ENCODE measurements around the gene FHL3. TPM values are rescaled to one million over a fixed set of nuclear protein-coding genes. Genes with fewer than 3 reads are reported as not detected.

The FHL3 gene
- total and polyA plus RNA-seq, 4 experiments from 2014 or later: 3.4 to 5.0 (median 3.7) TPM

DNA sequence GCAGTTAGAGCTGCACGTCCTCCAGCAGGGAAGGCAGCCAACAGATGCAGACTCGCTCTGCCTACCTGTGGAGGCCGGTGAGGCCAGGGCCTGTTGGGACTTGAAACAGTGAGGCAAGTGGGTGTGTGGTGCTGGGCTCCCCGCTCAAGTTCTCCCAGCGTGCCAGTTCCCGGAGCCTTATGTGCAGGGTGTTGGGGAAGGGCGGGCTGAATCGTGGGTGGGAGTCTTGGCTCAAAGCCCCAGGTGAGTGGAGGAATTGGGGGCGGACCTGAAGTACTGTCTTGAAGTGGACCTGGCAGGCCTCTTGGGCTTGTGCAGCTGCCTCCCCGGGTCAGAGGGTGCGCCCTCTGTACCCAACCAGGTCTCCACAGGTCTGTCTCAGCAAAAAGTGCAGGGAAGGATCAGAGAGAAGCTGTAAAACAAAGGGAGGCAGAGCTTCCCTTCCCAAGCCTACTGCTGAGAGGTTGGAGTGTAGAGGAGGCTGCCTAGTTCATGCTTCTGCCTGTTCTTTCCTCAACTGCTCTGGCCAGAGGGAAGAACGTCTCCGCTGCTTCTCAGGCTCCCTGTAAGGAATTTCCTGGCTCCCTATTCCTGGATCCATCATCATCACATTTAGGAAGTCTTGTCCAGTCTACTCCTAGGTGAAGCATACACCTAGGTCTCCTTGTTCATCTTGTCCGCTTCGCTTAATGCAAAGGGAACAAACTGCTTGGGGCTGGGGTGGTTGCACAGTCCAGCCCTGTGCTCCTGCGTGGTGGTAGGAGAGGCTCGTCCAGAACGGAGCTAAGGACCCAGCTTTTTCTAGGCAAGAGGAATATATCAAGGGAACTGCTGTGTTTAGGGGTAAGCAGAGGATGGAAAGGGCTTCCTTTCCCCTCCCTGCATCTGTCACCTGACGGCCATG lies 22.1 kb upstream of the FHL3 start:
- peak overlapping the region in 5 of 7 donors; percentile 35 to 88 (median 61) for H3K27ac Mint-ChIP-seq
- peaks cover 16 to 49% (median 30%) of the 10 kb centered on the region in 4 donors for H3K4me1 Mint-ChIP-seq
- H3K27ac ChIP-seq (ENCODE audit: low read depth, low read length): no peak overlapping the region
- ChIA-PET CTCF (ENCODE audit: partially characterized antibody) (interaction anchor here (0.6 to 4.0 kb wide), 11 partner anchors 9 to 1884 kb away, joined by 3 to 18 read pairs (median 4); partner anchors contain the start of genes SF3A3 and UTP11), POLR2A (ENCODE audit: partially characterized antibody) (interaction anchor here (1.0 to 1.1 kb wide), 2 partner anchors 22 to 32 kb away, joined by 3 read pairs; no protein-coding TSS in a partner anchor)
- no peak for DNase-seq
- H3K9me3 Mint-ChIP-seq: no peaks in the 10 kb centered on the region
- H3K27me3 ChIP-seq (ENCODE audit: insufficient read depth, low read length): no peaks in the 10 kb centered on the region
- peaks cover 19 to 37% of the 10 kb centered on the region in 2 donors for H3K36me3 Mint-ChIP-seq
- no peaks in the 10 kb centered on the region for H3K27me3 Mint-ChIP-seq
- peaks cover 23% of the 10 kb centered on the region for H3K36me3 ChIP-seq (ENCODE audit: insufficient read depth, low read length)
- H3K4me1 ChIP-seq (ENCODE audit: insufficient read depth, low read length): peaks cover 43% of the 10 kb centered on the region
- no peaks in the 10 kb centered on the region for H3K9me3 ChIP-seq (ENCODE audit: control insufficient read depth in 1 of 2, low read length in 2 of 2)
- intact Hi-C loops (cut with micrococcal nuclease): no loop called here
- H3K4me3 ChIP-seq (ENCODE audit: low read length in 2 of 2): no peak overlapping the region
- H3K4me3 Mint-ChIP-seq: no peak overlapping the region

DNA sequence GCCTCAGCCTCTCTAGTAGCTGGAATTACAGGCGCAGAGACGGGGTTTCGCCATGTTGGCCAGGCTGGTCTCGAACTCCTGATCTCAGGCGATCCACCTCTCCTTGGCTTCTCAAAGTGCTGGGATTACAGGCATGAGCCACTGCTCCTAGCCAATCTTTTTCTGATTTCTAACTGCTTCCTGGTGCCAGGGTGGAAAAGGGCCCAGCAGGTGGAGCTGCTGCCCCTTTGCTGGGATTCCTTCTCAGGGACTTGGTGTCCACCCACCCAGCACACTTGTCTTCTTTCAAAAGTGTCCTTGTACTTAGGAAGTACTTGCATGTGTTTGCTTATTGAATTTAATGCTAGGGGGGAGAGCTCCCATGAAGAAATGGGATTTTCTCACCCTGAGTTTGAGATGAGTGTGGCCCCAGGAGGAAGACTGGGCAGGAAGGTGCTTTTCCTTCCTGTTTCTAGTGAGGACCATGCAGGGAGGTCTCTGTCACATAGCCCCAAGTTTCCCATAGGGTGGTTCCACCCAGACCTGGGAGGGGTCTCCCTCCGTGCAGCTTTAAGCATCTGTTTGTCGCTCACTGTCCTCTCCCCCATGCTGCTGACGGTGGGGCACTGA lies 21.4 kb upstream of the FHL3 start:
- H3K27ac ChIP-seq (ENCODE audit: low read depth, low read length): no peak overlapping the region
- Mint-ChIP-seq H3K4me3 (no peak overlapping the region), H3K27ac (peak overlapping the region in 4 of 7 donors; percentile 34 to 87 (median 61)), H3K9me3 (no peaks in the 10 kb centered on the region), H3K4me1 (peaks cover 16 to 47% (median 29%) of the 10 kb centered on the region in 4 donors), H3K36me3 (peaks cover 25 to 44% of the 10 kb centered on the region in 2 donors), H3K27me3 (no peaks in the 10 kb centered on the region)
- peaks cover 30% of the 10 kb centered on the region for H3K36me3 ChIP-seq (ENCODE audit: insufficient read depth, low read length)
- H3K4me3 ChIP-seq (ENCODE audit: low read length in 2 of 2): no peak overlapping the region
- CTCF ChIA-PET (ENCODE audit: partially characterized antibody): interaction anchor here (0.6 to 4.0 kb wide), 9 partner anchors 9 to 1883 kb away, joined by 3 to 12 read pairs (median 4); no protein-coding TSS in a partner anchor
- no peaks in the 10 kb centered on the region for H3K27me3 ChIP-seq (ENCODE audit: insufficient read depth, low read length)
- intact Hi-C loops (cut with micrococcal nuclease): loop anchor here (1.0 kb wide), 1 partner anchor 561 kb away; no protein-coding TSS in a partner anchor
- peaks cover 43% of the 10 kb centered on the region for H3K4me1 ChIP-seq (ENCODE audit: insufficient read depth, low read length)
- peak in 1 of 5 donors; percentile 46 for DNase-seq
- POLR2A ChIA-PET (ENCODE audit: partially characterized antibody): interaction anchor here (1.3 kb wide), 1 partner anchor 13 kb away, joined by 3 read pairs; no protein-coding TSS in a partner anchor
- no peaks in the 10 kb centered on the region for H3K9me3 ChIP-seq (ENCODE audit: control insufficient read depth in 1 of 2, low read length in 2 of 2)

DNA sequence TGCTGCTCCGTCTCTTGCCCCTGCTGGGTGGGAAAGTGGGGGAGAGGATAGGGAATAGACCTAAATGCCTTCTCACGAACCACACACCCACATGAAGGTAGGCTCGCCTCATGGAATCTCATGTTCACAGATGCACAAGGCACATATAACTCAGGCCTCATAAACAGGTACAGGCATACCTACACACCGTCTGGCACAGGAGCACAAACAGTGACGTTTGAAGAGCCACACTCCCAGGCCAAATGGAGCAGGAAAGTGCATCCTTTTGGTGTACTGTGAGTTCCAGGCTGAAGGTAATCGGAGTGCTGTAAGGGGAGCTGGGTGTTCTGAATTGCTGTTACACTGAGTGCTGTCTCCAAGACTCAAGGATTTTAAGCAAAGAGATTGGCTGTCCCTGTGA lies 20.4 kb upstream of the FHL3 start:
- H3K4me1 Mint-ChIP-seq: peaks cover 15 to 37% (median 25%) of the 10 kb centered on the region in 4 donors
- ChIA-PET CTCF (ENCODE audit: partially characterized antibody) (interaction anchor here (1.1 to 4.0 kb wide), 5 partner anchors 10 to 831 kb away, joined by 3 to 12 read pairs (median 4); no protein-coding TSS in a partner anchor), POLR2A (ENCODE audit: partially characterized antibody) (interaction anchor here (1.3 kb wide), 1 partner anchor 12 kb away, joined by 3 read pairs; no protein-coding TSS in a partner anchor)

DNA sequence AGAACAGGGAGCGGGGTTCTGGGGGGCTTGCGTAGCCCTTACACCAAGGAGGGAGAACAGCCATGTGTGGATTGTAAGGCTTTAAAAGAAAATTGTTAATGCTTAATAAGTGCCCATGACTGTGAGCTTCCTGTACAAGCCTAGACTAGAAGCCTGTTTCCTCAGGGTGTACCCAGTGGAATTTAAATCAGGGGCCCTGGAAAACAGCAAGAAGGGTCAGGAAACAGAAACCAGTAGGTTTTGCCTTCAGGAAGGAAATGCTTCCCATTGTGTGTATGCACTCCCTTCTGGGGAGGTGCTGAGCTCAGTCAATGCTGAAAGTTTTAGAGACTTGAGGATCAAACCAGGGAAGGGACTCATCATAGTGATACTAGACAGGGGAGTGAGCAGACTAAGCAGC lies 19.9 kb upstream of the FHL3 start:
- ChIA-PET CTCF (ENCODE audit: partially characterized antibody) (interaction anchor here (1.0 to 4.0 kb wide), 3 partner anchors 10 to 809 kb away, joined by 6 to 12 read pairs (median 12); no protein-coding TSS in a partner anchor), POLR2A (ENCODE audit: partially characterized antibody) (interaction anchor here (1.0 to 1.1 kb wide), 2 partner anchors 13 to 1801 kb away, joined by 3 read pairs; partner anchors contain the start of genes THRAP3 and UTP11)
- H3K9me3 Mint-ChIP-seq: no peaks in the 10 kb centered on the region
- Histone ChIP-seq H3K36me3 (ENCODE audit: insufficient read depth, low read length) (peaks cover 36% of the 10 kb centered on the region), H3K9me3 (ENCODE audit: control insufficient read depth in 1 of 2, low read length in 2 of 2) (no peaks in the 10 kb centered on the region), H3K4me1 (ENCODE audit: insufficient read depth, low read length) (peaks cover 29% of the 10 kb centered on the region), H3K27me3 (ENCODE audit: insufficient read depth, low read length) (no peaks in the 10 kb centered on the region), H3K4me3 (ENCODE audit: low read length in 2 of 2) (no peak overlapping the region), H3K27ac (ENCODE audit: low read depth, low read length) (no peak overlapping the region)
- no peak for DNase-seq
- H3K36me3 Mint-ChIP-seq: peaks cover 30 to 55% of the 10 kb centered on the region in 2 donors
- intact Hi-C loops (cut with micrococcal nuclease): no loop called here
- H3K27me3 Mint-ChIP-seq: no peaks in the 10 kb centered on the region
- H3K4me3 Mint-ChIP-seq: no peak overlapping the region
- no peak overlapping the region for H3K27ac Mint-ChIP-seq
- H3K4me1 Mint-ChIP-seq: peaks cover 11 to 33% (median 21%) of the 10 kb centered on the region in 4 donors

More for the DNA sequence above, 20.4 kb upstream of the FHL3 start:
- H3K27ac ChIP-seq (ENCODE audit: low read depth, low read length): no peak overlapping the region
- no peaks in the 10 kb centered on the region for H3K27me3 ChIP-seq (ENCODE audit: insufficient read depth, low read length)
- H3K27ac Mint-ChIP-seq: no peak overlapping the region
- no peaks in the 10 kb centered on the region for H3K9me3 ChIP-seq (ENCODE audit: control insufficient read depth in 1 of 2, low read length in 2 of 2)
- H3K27me3 Mint-ChIP-seq: no peaks in the 10 kb centered on the region
- DNase-seq: no peak
- intact Hi-C loops (cut with micrococcal nuclease): loop anchor here (1.0 kb wide), 1 partner anchor 562 kb away; no protein-coding TSS in a partner anchor
- H3K4me3 ChIP-seq (ENCODE audit: low read length in 2 of 2): no peak overlapping the region
- peaks cover 33% of the 10 kb centered on the region for H3K4me1 ChIP-seq (ENCODE audit: insufficient read depth, low read length)
- no peak overlapping the region for H3K4me3 Mint-ChIP-seq
- H3K9me3 Mint-ChIP-seq: no peaks in the 10 kb centered on the region
- peaks cover 25 to 51% of the 10 kb centered on the region in 2 donors for H3K36me3 Mint-ChIP-seq
- H3K36me3 ChIP-seq (ENCODE audit: insufficient read depth, low read length): peaks cover 32% of the 10 kb centered on the region

DNA sequence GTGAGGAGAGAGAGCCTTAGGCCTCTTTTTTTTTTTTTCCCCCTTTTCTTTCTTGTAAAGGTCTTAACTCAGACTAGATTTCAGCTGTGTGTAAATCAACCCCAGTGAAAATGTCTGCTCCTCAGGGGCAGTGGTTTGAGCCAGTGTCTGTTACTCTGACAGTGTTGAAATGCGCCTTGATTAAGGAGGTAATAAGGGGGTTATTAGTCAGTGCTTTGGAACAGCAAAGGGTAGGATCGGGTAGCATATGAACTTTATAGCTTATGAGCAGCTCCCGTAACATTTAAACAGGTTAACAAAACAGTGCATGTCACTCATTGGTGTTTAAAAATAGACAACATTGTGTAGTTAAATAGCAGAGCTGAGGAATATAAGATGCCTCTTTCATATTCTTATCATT lies 17.5 kb upstream of the FHL3 start:
- H3K4me1 Mint-ChIP-seq: peaks cover 2 to 8% (median 5%) of the 10 kb centered on the region in 4 donors
- Histone ChIP-seq H3K36me3 (ENCODE audit: insufficient read depth, low read length) (peaks cover 54% of the 10 kb centered on the region), H3K27me3 (ENCODE audit: insufficient read depth, low read length) (no peaks in the 10 kb centered on the region), H3K27ac (ENCODE audit: low read depth, low read length) (no peak overlapping the region), H3K4me1 (ENCODE audit: insufficient read depth, low read length) (peaks cover 5% of the 10 kb centered on the region), H3K9me3 (ENCODE audit: control insufficient read depth in 1 of 2, low read length in 2 of 2) (no peaks in the 10 kb centered on the region), H3K4me3 (ENCODE audit: low read length in 2 of 2) (no peak overlapping the region)
- DNase-seq: no peak
- CTCF ChIA-PET (ENCODE audit: partially characterized antibody): interaction anchor here (0.8 to 15.6 kb wide), 4 partner anchors 9 to 49 kb away, joined by 3 to 192 read pairs (median 5); partner anchors contain the start of gene SF3A3
- H3K27ac Mint-ChIP-seq: no peak overlapping the region
- POLR2A ChIA-PET (ENCODE audit: partially characterized antibody): no interaction called here
- no peaks in the 10 kb centered on the region for H3K27me3 Mint-ChIP-seq
- intact Hi-C loops (cut with micrococcal nuclease): no loop called here
- H3K36me3 Mint-ChIP-seq: peaks cover 41 to 71% of the 10 kb centered on the region in 2 donors
- no peaks in the 10 kb centered on the region for H3K9me3 Mint-ChIP-seq
- H3K4me3 Mint-ChIP-seq: no peak overlapping the region

DNA sequence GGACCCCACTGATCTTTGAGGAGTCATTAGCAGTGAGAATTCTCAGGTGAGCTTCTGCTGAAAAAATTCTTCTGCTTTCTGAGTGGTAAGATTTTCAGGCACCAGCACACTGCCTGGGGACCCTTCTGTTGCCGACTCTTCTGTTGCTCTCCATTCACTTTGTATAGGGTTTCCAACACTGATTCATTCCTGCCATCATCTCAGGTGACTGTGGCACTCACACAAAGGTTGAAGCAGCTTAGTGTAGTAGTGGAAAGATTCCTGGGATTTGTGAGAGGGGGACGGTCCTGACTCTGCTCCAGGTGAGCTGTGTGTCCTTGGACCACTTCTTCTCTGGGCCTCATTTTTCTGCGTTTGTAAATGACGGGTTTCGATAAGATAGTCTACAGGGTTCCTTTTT lies 16.7 kb upstream of the FHL3 start:
- CTCF ChIA-PET (ENCODE audit: partially characterized antibody): interaction anchor here (1.4 to 15.6 kb wide), 3 partner anchors 8 to 50 kb away, joined by 3 to 192 read pairs (median 6); partner anchors contain the start of gene SF3A3
- no peaks in the 10 kb centered on the region for H3K9me3 ChIP-seq (ENCODE audit: control insufficient read depth in 1 of 2, low read length in 2 of 2)

More for the DNA sequence above, 16.7 kb upstream of the FHL3 start:
- H3K9me3 Mint-ChIP-seq: no peaks in the 10 kb centered on the region
- no peak overlapping the region for H3K4me3 Mint-ChIP-seq
- peaks cover 45 to 76% of the 10 kb centered on the region in 2 donors for H3K36me3 Mint-ChIP-seq
- no peaks in the 10 kb centered on the region for H3K27me3 ChIP-seq (ENCODE audit: insufficient read depth, low read length)
- no peak overlapping the region for H3K27ac Mint-ChIP-seq
- peaks cover 0 to 6% (median 3%) of the 10 kb centered on the region in 4 donors for H3K4me1 Mint-ChIP-seq
- POLR2A ChIA-PET (ENCODE audit: partially characterized antibody): no interaction called here
- peaks cover 60% of the 10 kb centered on the region for H3K36me3 ChIP-seq (ENCODE audit: insufficient read depth, low read length)
- H3K4me3 ChIP-seq (ENCODE audit: low read length in 2 of 2): no peak overlapping the region
- no peak for DNase-seq
- no peaks in the 10 kb centered on the region for H3K27me3 Mint-ChIP-seq
- intact Hi-C loops (cut with micrococcal nuclease): no loop called here
- H3K4me1 ChIP-seq (ENCODE audit: insufficient read depth, low read length): no peaks in the 10 kb centered on the region
- H3K27ac ChIP-seq (ENCODE audit: low read depth, low read length): no peak overlapping the region
